ENCODE measurements around the gene SV2C.

The SV2C gene

DNA sequence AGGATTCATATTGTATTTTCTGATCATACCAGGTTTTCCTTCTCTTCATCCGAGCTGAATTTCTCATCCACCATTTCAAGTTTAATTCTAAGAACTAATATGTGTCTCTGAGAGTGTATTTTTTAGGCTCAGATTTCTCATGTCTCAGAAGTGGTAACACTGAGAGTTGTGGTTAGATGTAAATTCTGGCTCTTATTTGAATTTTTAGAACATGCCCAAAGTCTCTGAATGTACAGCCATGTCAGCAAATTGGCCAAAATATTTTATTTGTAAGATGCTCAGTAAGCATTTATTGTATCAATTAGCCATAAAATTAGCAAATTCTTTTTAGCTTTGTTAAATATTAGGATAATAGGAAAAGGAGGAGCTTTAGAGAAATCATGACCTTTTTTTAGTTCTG lies 16.6 kb downstream of the SV2C start:
- DNase-seq: no peak

DNA sequence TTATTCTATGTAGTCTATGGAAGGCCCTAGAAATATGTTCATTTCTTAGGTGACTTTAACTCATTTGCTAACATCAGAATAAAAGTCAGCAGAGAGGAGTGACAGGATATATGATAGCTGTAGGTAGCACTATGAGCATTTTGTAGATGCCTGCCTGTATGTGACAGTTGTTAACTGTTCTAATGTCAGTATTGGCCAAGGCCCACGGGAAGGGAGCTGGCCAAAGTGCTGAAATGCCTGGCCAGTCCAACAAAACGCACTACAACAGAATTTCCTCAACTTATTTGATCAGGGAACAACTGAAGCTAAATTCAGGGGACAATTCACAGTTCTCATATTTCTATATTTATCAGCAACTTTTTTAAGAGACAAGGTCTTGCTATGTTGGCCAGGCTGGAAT lies 20.8 kb downstream of the SV2C start:
- no peak for DNase-seq

DNA sequence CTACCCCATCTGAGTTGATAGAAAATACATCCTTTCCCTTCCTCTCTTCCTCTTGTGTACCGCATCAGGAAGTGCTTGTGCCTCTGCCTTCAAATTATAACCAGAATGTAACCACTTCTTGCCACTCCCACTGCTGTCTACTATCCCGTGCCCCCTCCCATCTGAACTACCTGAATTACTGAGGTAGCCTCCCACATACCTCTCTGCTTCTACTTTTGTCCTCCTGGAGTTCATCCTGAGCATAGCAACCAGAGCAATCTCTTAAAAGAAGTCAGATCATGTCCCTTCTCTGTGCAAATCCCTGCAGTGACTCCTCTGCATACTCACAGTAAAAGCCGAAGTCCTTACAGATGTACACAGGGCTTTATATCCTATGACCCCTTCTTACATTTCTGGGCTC lies 23.0 kb downstream of the SV2C start:
- no peak for DNase-seq

DNA sequence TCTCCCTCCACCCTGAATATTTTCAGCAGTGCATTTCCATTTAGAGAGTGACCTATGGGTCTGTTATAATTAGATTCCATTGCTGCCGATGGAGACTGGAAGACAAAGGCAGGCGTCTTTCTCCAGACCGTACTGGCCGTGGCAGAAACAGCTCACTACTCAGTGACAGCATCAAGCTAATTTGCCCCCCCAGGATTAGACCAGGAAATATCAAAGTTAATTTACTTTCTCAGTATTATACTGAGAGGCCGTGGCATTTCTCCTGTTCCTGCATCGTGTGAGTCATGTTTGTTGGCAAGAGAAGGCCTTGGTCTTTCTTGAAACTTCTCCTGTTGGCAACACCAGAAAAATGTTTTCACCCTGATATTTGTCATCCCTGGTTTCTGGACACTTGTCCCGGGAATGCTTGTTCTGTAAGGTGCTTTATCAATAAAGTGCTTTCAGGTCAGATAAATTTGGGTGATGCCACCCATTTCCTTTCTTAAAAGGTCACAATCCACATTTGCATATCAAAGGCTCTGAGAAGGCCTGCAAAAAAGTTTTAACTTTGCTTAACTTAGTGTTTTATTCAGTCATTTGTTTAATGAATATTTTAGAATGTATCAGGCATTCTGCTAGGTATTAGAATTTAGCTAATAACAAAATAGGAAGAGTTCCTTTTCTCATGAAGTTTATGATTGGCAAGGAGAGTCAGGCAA lies 28.4 kb downstream of the SV2C start:
- no peak for DNase-seq

DNA sequence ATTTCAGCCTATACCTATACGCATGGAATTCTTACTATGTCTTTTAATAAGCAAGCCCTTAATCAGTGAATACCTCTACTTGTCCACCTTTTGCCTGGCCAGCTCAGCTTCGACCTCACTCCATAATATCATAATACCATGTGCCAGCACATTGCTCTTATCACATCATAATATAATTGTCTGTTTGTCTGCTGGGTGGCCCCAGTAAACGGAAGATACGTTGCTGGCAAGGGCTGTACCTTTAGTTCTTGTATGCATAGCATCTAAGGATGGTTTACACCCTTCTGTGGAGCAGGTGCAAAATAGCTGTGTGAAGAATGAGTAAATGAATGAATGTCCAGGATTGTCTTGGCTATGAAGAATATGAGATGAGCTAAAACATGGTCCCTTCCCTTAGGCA lies 29.9 kb downstream of the SV2C start:
- no peak for DNase-seq

DNA sequence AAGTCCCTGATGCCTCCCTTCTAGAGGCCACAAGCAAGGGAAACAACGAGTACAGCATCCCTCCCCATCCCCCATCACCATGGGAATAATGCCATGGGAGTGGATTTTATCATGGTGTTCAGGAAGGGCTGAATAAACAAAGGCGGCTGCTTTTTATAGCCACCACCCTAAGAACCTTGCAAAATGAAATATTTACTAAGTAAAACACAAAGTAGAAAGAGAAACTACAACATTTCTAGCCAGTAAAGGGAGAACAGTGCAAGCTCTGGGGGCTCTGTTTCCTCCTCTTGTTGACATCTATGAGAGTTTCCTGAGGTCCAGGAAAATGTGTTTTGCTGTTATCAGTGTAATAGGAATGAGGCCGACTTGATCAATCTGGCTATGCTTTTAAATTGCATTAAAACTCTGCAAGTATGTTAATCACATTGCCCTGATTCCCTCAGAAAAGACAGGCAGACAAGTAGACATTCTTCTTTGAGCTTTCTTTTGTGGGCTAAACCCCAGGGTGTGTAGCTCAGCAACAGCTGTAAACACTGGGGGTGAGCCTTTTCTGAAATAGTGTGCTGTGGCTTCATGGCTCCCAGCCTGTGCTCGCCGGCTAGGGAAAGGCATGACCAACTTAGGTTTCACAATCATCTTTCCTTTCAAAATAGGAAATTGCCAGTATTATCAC lies 31.1 kb downstream of the SV2C start:
- DNase-seq: no peak

DNA sequence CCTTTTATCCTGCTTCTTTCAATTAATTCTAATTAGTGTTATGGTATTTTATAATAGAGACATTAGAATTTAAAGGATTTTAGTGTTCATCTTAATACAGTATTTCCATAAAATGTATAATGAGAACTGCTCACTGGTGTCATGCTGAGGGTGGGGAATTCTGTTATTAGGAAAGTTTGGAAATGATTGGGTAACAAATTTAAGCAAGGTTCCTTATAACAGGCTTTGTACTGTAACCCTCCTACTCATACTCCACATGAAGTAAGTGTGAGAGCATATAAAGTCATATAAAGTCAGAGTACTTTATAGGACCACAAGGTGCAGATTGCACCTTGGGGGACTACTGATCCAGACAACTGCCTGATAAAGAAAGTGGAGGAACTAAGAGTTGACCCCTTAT lies 42.2 kb downstream of the SV2C start:
- DNase-seq: no peak

DNA sequence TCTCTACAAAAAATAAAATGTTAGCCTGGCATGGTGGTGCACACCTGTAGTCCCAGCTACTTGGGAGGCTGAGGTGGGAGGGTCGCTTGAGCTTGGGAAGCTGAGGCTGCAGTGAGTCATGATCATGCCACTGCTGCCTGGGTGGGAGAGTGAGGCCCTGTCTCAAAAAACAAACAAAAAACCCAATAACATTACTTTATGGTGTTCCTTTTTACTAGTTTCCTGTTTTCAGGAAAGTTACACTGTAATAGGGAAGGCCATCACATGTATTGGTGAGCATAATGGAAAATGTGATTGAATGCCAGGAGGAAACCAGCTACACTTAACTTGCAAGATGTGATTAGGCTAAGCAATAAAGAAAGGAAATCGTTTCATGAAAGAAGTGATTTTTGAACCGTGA lies 42.7 kb downstream of the SV2C start:
- DNase-seq: no peak

DNA sequence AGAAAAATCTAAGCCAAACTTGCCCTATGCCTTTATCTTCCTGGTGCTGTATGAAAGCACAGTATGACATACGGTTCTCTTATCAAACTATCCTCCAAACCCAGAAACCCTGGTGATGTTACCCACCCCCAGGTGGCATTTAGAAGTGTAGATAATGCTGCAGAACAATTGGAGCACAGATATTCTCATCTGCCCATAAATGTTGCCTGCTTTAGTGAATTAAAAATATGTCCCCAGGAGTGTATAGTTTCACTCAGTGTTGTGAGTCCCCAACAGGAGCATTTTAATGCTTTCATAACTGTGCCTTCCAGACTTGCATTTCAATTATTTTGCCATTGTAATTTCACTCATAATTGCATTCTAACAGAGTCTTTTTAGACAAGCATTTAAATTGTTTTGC lies 50.8 kb downstream of the SV2C start:
- DNase-seq: no peak

DNA sequence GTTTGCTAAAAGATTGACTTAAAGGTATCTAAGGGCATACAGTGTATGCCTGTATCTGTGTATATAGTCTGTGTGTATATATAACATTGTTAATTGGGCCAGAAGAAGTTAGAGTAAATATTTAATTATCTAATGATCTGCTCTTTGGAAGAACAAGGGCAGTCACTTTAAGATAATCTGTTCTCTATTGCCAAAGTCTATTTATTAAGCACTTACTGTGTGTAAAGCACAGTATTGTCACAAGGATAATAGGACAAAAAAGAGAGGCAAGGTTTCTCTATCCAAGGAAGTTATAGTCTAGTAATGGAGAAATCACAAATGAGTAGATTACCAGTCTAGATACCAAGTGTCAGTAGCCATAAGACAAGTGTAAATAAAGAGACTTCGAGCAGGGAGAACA lies 51.5 kb downstream of the SV2C start:
- DNase-seq: no peak

DNA sequence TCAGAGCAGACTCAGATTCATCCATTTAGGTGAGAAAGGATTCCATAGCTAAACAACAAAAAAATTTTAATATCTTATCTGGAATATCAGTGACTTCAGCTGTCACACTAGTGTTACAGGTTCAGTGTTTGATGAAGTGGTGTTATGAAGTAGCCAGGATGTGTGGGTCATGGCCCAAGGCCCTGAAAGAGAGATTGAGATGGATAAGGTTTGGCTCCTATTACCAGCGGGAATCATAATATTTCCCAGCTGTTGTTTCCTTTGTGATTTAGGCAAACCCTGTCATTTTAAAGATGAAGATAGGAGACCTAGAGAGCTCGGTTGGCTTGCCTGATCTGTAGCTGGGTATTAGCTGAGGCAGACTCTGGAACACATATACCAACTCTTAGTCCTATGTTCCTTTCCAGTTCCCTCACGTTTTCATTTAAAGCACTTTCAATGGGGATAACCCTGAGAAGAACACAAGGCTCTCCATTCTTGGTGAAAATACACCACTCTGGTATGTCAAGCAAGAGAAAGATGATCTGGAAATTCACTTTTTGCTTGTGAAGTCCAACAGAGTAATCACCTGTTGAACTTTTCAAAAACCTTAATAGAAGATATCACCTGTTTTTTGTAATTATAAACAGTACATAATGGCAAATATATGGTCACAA lies 54.8 kb downstream of the SV2C start:
- DNase-seq: no peak

DNA sequence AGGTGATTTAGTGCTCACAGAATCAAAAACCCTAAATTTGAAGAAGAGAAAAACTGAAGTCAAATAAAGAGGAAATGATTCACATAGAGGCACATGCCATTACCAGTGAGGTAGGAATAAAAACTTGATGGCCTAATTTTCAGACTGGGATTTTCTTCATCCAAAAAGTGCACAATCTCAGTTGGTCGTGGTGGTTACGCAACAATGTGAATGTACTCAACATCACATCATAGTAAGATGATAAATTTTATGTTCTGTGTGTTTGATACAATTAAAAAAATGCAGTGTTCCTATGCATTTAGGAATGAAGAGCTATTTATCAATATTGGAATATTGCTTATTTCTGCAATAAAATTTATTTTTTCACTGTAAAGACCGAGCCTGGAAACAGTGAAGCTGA lies 60.7 kb downstream of the SV2C start:
- DNase-seq: no peak

DNA sequence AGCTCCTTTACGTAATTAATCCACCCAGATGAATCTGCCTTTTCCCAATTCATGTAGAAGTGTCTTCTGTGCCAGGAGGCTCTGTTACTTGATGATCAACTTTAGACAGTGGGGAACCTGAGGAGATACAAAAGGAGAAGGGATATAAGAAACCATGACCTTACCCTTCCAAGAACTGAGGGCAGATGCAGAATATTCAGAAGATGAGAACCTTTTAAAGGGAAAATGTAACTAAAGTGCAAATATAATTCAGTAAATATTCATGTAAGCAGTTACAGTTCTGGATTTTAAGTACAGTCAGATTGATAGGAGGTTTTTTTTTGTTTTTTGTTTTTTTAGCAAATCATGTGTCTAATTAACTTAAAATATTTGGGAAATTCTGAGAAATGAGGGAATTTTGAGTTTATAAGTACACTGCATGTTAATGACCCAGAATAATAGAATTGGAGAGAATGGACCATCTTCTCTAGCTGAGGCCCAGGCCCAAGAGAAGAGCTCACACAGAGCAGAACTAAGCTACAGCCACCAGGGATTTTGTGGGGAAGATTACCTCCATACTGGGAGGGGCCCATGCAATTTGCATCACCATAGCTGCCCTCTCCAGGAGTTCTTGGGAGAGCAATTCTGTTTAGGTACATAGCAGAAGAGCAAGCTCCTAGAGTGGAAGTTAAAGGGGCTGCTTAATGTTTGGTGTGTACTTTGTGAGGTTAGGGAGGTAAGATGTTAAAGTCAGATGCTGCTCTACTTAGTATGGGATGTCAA lies 61.5 kb downstream of the SV2C start:
- DNase-seq: no peak

DNA sequence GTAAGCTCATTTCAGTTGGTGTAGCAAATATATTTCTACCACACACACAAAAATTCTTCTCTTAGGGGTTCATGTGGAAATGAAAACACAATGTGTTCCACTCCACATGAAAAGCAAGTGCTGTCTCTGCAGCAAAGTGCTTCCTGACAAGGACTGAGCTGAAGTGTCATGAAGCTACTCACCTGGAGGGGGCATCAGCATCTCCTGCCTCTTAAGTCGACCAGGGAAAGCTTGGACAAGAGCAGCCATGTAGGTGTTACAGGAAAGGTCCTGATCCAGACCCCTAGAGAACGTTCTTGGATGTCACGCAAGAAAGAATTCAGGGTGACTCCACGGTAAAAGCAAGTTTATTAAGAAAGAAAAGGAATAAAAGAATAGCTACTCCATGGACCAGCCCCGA lies 62.8 kb downstream of the SV2C start:
- DNase-seq: no peak

DNA sequence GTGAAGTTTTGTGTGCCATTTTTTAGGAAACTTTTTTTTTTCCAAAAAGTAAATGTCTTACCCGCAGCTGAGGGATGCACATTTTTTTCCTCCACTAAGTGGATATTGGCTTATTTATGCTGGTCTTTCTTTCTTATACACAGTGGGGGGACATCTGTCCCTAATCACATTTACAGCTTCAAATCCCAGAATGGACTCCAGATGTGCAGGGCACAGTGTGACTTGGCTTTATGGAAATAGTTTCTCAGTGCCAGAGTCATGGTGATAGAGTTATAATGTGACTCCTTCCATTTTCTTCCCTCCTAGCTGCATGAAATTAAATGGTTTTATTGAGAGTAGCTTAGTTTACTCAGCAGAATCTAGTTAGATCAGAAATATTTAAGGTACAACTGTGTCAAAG lies 66.5 kb downstream of the SV2C start:
- no peak for DNase-seq

DNA sequence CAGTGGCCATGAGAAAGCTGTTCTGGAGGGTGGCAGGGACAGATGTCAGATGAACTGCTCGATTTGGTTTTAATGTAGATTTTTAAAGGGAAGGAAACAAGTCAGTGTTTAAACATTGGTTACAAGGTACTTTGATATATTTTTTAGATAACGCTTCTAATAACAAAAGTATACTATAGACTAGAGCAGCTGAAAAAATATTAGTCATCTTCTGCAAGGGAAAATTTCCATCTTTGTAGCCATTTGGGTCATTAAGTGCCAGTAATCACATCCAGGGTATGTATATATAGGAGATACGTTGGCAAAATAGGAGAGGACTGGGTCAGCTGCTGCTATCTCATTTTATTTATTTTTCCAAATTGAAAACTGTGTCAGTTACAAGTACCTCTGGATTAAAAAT lies 69.0 kb downstream of the SV2C start:
- DNase-seq: no peak

DNA sequence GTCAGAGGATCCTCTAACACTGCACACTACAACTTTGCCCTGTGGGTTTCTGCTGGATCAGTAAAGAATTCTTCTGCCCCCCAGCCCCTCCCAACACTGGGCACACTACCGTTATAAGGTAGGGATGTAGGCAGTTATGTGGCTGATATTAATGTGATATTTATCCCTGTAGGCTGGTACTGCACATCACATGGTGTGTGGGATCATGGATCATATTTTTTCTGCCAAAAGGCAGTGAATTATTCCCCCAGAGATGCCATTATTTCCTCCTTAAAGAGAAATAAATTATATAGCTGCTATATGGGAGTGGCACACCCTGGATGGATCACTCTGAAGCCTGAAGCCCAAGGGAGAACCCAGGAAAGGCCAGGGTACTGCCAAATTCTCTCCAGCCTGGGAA lies 69.5 kb downstream of the SV2C start:
- no peak for DNase-seq

DNA sequence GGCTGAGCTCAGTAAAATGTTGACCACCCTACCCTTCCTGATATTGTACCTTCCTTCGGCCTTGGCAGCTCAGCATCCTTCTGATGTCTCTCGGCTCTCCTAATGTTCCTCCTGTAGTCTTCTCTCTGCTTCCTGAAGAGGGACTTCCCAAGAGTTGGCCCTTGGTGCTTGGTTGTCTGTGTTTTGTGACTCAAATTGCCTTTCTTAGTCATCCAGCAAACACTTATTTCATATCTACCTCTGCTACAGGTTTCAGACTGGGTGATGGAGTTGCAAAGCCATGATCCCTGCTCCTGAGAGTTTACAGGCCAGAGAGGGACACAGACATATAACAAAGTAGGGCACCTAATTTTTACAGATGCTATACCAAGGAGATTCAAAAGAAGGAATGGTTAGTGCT lies 70.1 kb downstream of the SV2C start:
- no peak for DNase-seq

DNA sequence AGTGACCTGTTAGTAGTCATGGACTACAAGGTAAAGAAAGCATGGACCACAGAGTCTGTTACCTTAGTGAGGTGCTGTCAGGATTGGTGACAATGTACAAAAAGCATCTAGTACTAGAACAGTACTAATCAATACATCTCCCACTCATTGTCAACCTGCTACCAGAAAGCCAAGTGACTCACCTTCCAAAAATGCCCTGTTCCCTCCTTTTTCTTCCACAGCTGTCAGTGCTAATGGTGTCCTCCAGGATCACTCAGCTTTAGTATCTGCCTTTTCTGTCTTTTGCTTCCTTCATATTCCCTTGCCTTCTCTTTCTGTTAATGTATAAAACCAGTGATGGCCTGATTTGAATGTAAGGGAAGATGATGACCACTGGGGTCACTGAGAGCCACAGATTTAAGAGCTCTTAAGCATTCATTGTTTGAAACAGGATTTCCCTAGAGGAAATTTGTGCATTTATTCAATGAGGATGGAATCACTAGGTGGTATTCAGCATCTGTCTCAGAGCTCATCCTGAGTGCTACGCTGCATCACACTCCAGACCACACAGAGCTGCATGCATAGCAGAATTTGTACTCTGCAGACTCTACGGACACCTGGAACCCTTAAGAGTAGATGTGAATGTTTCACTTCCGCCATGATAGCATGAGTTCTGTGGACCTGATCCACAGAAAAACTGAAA lies 71.0 kb downstream of the SV2C start:
- DNase-seq: no peak

DNA sequence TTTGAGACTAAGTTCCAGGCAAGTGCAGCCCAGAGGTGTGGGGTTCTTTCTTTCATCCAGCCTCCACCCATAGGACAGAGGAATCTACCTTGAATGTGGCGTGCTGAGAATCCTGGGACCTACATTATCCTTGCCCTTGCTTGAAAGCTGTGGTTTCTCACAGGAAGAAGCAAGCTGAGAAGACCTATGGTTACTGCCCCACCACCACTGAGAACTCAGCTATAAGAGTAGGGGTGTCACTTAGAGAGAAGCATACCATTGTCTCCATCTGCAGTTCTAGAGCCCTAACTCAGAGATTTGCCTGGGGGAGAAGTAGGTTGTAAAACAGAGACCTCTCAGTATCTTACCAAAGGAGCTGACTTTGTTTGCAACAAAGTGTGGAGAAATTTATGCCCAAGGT lies 72.4 kb downstream of the SV2C start:
- no peak for DNase-seq

DNA sequence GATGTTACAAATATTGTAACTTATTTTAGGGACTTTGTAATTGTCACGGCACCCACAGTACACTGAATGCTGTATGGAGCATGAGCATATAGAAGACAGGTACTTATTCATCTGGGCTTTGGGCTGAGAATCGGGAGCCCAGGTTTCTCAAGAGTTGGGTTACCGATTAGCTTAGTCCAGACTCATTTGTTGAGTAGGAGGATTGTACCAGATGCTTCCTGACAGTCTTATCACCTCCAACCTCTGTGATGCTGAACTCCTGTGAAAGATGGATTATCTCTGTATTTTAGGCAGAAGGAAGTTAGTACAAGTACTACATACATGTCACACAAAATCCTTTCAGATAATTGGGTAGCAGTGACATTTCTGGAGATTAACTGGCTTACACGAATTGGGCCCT lies 79.2 kb downstream of the SV2C start:
- DNase-seq: no peak

DNA sequence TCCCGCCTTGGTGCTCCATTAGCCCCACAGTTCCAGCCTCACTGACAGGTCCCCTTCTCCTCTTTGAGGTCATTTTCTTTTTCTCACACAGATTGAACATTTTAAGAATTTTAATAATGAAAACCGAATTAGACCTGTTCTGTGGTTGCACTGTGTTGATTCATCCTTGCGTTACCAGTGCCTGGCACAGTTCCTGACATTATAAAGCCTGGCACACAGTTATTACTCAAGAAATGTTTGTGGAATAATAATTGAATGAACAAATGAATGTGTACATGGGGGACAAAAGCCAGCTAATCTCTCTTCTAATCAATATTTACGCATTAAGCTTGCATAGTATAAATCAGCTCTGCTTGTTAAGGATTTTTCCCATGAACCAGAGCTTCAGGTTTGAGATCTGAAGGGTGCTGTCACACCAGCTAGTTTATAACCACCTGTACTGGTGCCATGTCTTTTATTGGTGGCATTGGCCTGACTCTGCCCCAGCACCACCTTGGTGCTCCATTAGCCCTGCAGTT lies 80.0 kb downstream of the SV2C start:
- DNase-seq: no peak

DNA sequence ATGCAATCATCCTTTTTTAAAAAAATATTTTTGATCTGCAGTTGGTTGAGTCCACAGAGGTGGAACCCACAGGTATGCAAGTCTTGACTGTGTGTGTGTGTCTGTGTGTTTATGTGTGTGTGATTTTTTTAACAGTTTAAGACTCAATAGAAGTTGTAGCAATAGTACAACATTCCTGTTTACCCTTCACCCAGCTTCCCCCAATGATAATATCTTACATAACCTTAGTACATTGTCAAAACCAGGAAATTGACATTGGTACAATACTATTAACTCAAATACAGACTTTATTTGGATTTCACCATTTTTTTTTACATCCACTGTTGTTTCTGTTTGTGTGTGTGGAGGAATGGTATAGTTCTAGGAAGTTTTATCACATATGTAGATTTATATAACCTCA lies 81.8 kb downstream of the SV2C start:
- DNase-seq: no peak

Data from NCI-H1930 (cell line).